ENCODE measurements around the gene METTL8. TPM values are rescaled to one million over a fixed set of nuclear protein-coding genes. Genes with fewer than 3 reads are reported as not detected.

The METTL8 gene
- total RNA-seq, 1 donor from 2014 or later = 41.6 TPM

GRCh38 chr2:171271971-171272436 is 161.8 kb downstream of the METTL8 start:
- peaks cover 3% of the 10 kb centered on the region for H3K9me3 Mint-ChIP-seq
- no peak for DNase-seq (ENCODE audit: low spot score in 2 of 2, unreplicated experiment in 2 of 2)
- H3K27ac Mint-ChIP-seq = no peak overlapping the region
- H3K4me3 Mint-ChIP-seq = no peak overlapping the region
- TF ChIP-seq CTCF (IDR thresholded peaks at IDR 0.05; ENCODE audit: unreplicated experiment) = no peak
- peaks cover 3% of the 10 kb centered on the region for H3K36me3 Mint-ChIP-seq
- no peaks in the 10 kb centered on the region for H3K27me3 Mint-ChIP-seq (ENCODE audit: low read depth)
- no peaks in the 10 kb centered on the region for H3K4me1 Mint-ChIP-seq

- no peak for DNase-seq (ENCODE audit: low spot score in 2 of 2, unreplicated experiment in 2 of 2)
- no peaks in the 10 kb centered on the region for H3K9me3 Mint-ChIP-seq
- H3K27me3 Mint-ChIP-seq (ENCODE audit: low read depth) = no peaks in the 10 kb centered on the region
- H3K4me1 Mint-ChIP-seq = no peaks in the 10 kb centered on the region
- no peaks in the 10 kb centered on the region for H3K36me3 Mint-ChIP-seq
- H3K27ac Mint-ChIP-seq = no peak overlapping the region
- TF ChIP-seq CTCF (IDR thresholded peaks at IDR 0.05; ENCODE audit: unreplicated experiment) = no peak
- no peak overlapping the region for H3K4me3 Mint-ChIP-seq
Observed at GRCh38 chr2:171271386-171271785, 162.4 kb downstream of the METTL8 start.

- H3K9me3 Mint-ChIP-seq = no peaks in the 10 kb centered on the region
- H3K27ac Mint-ChIP-seq = no peak overlapping the region
- peaks cover 2% of the 10 kb centered on the region for H3K4me1 Mint-ChIP-seq
- no peaks in the 10 kb centered on the region for H3K27me3 Mint-ChIP-seq (ENCODE audit: low read depth)
- H3K36me3 Mint-ChIP-seq = no peaks in the 10 kb centered on the region
- no peak for TF ChIP-seq CTCF (IDR thresholded peaks at IDR 0.05; ENCODE audit: unreplicated experiment)
- no peak overlapping the region for H3K4me3 Mint-ChIP-seq
- DNase-seq (ENCODE audit: low spot score in 2 of 2, unreplicated experiment in 2 of 2) = no peak
Observed at GRCh38 chr2:171267855-171268629, 165.7 kb downstream of the METTL8 start.

Other genes starting within 250 kb of the METTL8 start
- 21.5 to 23.1 TPM (median 22.4 TPM) in 3 replicates for gene DCAF17, start 236 bp upstream of the METTL8 start, total RNA-seq
- gene CYBRD1, start 88.5 kb upstream of the METTL8 start, total RNA-seq = 44.6 to 47.7 TPM (median 46.7 TPM) in 3 replicates

Measured in mesothelial cell of epicardium (in vitro differentiated cells).